GM23338 (cell line): Measurements from ENCODE around the gene CEP95. TPM values are rescaled to one million over a fixed set of nuclear protein-coding genes. Genes with fewer than 3 reads are reported as not detected.
A peak's percentile ranks its signal among the peaks of the same experiment; 100 is the strongest.

ENCODE experiments used
- ATAC-seq: fragments of 200-7000 bp; cut with Tn5 transposase; 3 replicates; pipeline ENCODE4 v1.9.1; 2020
- DNase-seq: peaks from one replicate; pipeline ENCODE4 v3.0.0-alpha.2; 2015; ENCODE audit warnings: low spot score
- H2AFZ ChIP-seq: fragments of 200-600 bp; sonication (generic); 2 replicates; pipeline ENCODE4 v1.8.0; 2016; ENCODE audit warnings: antibody characterized with exemption, mild to moderate bottlenecking, moderate library complexity
- H3F3A ChIP-seq: fragments of 200-600 bp; sonication (generic); replicated peaks from 2 replicates; pipeline ENCODE4 v1.8.0; 2017; ENCODE audit warnings: antibody characterized with exemption, mixed run types, low read depth
- H3K27ac ChIP-seq: fragments of 200-600 bp; sonication (generic); 2 replicates; pipeline ENCODE4 v1.6.1; 2016; ENCODE audit warnings: low read depth
- H3K27me3 ChIP-seq: fragments of 200-600 bp; sonication (generic); 2 replicates; pipeline ENCODE4 v1.8.0; 2016; ENCODE audit warnings: mild to moderate bottlenecking, mixed run types, moderate library complexity; ENCODE audit not compliant: insufficient read depth
- H3K36me3 ChIP-seq: fragments of 200-600 bp; sonication (generic); 2 replicates; pipeline ENCODE4 v1.8.0; 2016; ENCODE audit warnings: mild to moderate bottlenecking; ENCODE audit not compliant: insufficient read depth
- H3K4me1 ChIP-seq: fragments of 200-600 bp; sonication (generic); 2 replicates; pipeline ENCODE4 v1.8.0; 2016; ENCODE audit warnings: mild to moderate bottlenecking, moderate library complexity; ENCODE audit not compliant: insufficient read depth
- H3K4me2 ChIP-seq: fragments of 200-600 bp; sonication (generic); 2 replicates; pipeline ENCODE4 v1.7.1; 2017; ENCODE audit warnings: mixed run types
- H3K4me3 ChIP-seq: fragments of 200-600 bp; sonication (generic); 2 replicates; pipeline ENCODE4 v1.6.1; 2016; ENCODE audit warnings: mixed run types
- H3K79me2 ChIP-seq: fragments of 200-600 bp; sonication (generic); replicated peaks from 2 replicates; pipeline ENCODE4 v1.8.0; 2017; ENCODE audit warnings: mild to moderate bottlenecking; ENCODE audit not compliant: insufficient read depth
- H3K9me2 ChIP-seq: fragments of 200-600 bp; sonication (generic); 2 replicates; pipeline ENCODE4 v1.8.0; 2017; ENCODE audit not compliant: insufficient read depth
- H4K20me1 ChIP-seq: fragments of 200-600 bp; sonication (generic); replicated peaks from 2 replicates; pipeline ENCODE4 v1.8.0; 2017; ENCODE audit warnings: mild to moderate bottlenecking; ENCODE audit not compliant: insufficient read depth
- H3K27ac Mint-ChIP-seq: 2 replicates; pipeline ENCODE4 v1.8.0; 2020; ENCODE audit warnings: inconsistent platforms, mild to moderate bottlenecking, moderate library complexity, mixed read lengths
- H3K27me3 Mint-ChIP-seq: 3 replicates; pipeline ENCODE4 v1.8.0; 2022; ENCODE audit warnings: low read depth, mild to moderate bottlenecking, moderate library complexity, mixed read lengths, inconsistent platforms; ENCODE audit not compliant: insufficient read depth, poor library complexity
- H3K36me3 Mint-ChIP-seq: 3 replicates; pipeline ENCODE4 v1.8.0; 2021; ENCODE audit warnings: low read depth, mild to moderate bottlenecking, inconsistent platforms, moderate library complexity, mixed read lengths
- H3K4me1 Mint-ChIP-seq: 3 replicates; pipeline ENCODE4 v1.8.0; 2020; ENCODE audit warnings: mild to moderate bottlenecking, inconsistent platforms, mixed read lengths
- H3K4me3 Mint-ChIP-seq: 3 replicates; pipeline ENCODE4 v1.8.0; 2021; ENCODE audit warnings: moderate library complexity, mild to moderate bottlenecking, inconsistent platforms, mixed read lengths
- H3K9me3 Mint-ChIP-seq: 3 replicates; pipeline ENCODE4 v1.8.0; 2020; ENCODE audit warnings: moderate library complexity, mild to moderate bottlenecking, inconsistent platforms, mixed read lengths
- CREB1 ChIP-seq: fragments of 250-450 bp; sonication (Bioruptor Pico); IDR thresholded peaks from 2 replicates; pipeline ENCODE4 v1.5.0; 2020; ENCODE audit warnings: low read depth, mild to moderate bottlenecking, moderate library complexity
- CTCF ChIP-seq, 2 experiments: fragments of 200-600 bp in 1 of 2; sonication (generic) in 1 of 2; conservative IDR thresholded peaks; 2 replicates each; pipeline versions ENCODE4 v1.5.1 to v1.6.1; 2016 to 2017; ENCODE audit warnings: antibody characterized with exemption in 2 of 2, low read depth in 2 of 2, mild to moderate bottlenecking in 2 of 2, moderate library complexity in 1 of 2
- EZH2 ChIP-seq: fragments of 200-600 bp; sonication (generic); IDR thresholded peaks from one replicate; pipeline ENCODE4 v1.8.0; 2017; ENCODE audit warnings: antibody characterized with exemption, mild to moderate bottlenecking, low read depth; ENCODE audit not compliant: unreplicated experiment
- EZH2phosphoT487 ChIP-seq: fragments of 200-600 bp; sonication (generic); IDR thresholded peaks from one replicate; pipeline ENCODE4 v1.8.1; 2018; ENCODE audit warnings: antibody characterized with exemption; ENCODE audit not compliant: unreplicated experiment
- JUNB ChIP-seq: IDR thresholded peaks from one replicate; pipeline ENCODE4 v1.6.1; 2016; ENCODE audit warnings: antibody characterized with exemption; ENCODE audit not compliant: unreplicated experiment
- POLR2AphosphoS5 ChIP-seq: IDR thresholded peaks from 2 replicates; pipeline ENCODE4 v1.6.1; 2016; ENCODE audit warnings: antibody characterized with exemption, low read depth
- REST ChIP-seq: IDR thresholded peaks from one replicate; pipeline ENCODE4 v1.6.1; 2018; ENCODE audit warnings: antibody characterized with exemption; ENCODE audit not compliant: unreplicated experiment
- ZNF114 ChIP-seq: fragments of 250-450 bp; sonication (Bioruptor Pico); IDR thresholded peaks from 2 replicates; pipeline ENCODE4 v1.5.0; 2020; ENCODE audit warnings: mild to moderate bottlenecking, moderate library complexity
- ZNF331 ChIP-seq: fragments of 250-450 bp; sonication (Bioruptor Pico); IDR thresholded peaks from 2 replicates; pipeline ENCODE4 v1.5.0; 2020; ENCODE audit warnings: low read depth, mild to moderate bottlenecking, moderate library complexity
- ZNF462 ChIP-seq: fragments of 250-450 bp; sonication (Bioruptor Pico); IDR thresholded peaks from 2 replicates; pipeline ENCODE4 v1.5.0; 2020; ENCODE audit warnings: mild to moderate bottlenecking, moderate library complexity
- polyA plus RNA-seq: library from polyadenylated mRNA; unstranded; fragments of >200 nt; fragmentation: Nextera tagmentation; extraction: Ambion mirVana; gene quantifications from 2 replicates; pipeline ENCODE4 v1.2.1, GENCODE V29; 2016
- total RNA-seq: library from RNA; depleted of rRNA; stranded (reverse); fragments of >200 nt; shearing (Covaris generic); gene quantifications from 2 replicates; pipeline ENCODE4 v1.2.3, GENCODE V29; 2014

The CEP95 gene
- total and polyA plus RNA-seq, 2 experiments from 2014 or later, result 41.1 to 45.4 TPM

- peak overlapping the region; percentile 71 for H3K27ac ChIP-seq
- H3K4me3 Mint-ChIP-seq, result peak overlapping the region; percentile 36; the same call in 2 of the 3 replicates
- no peak for TF ChIP-seq EZH2phosphoT487
- no peak for TF ChIP-seq ZNF114 (CRISPR knock-in tag)
- TF ChIP-seq POLR2AphosphoS5, result no peak
- TF ChIP-seq JUNB, result no peak
- TF ChIP-seq REST, result no peak
- TF ChIP-seq EZH2, result no peak
- TF ChIP-seq ZNF462 (CRISPR knock-in tag), result no peak
- no peak for TF ChIP-seq ZNF331 (CRISPR knock-in tag)
- TF ChIP-seq CREB1 (CRISPR knock-in tag), result no peak
- TF ChIP-seq CTCF (conservative IDR thresholded peaks at IDR 0.05; ENCODE audit: low read depth in 2 of 2), result no peak
- H3K27me3 ChIP-seq, result no peaks in the 10 kb centered on the region
- H3F3A ChIP-seq, result peaks cover 59% of the 10 kb centered on the region
- ATAC-seq (no peak), DNase-seq (no peak)
- H3K4me3 ChIP-seq, result peak overlapping the region; percentile 100; the same call in 1 of the 2 replicates
- peaks cover 88% of the 10 kb centered on the region for H3K36me3 Mint-ChIP-seq
- peaks cover 4% of the 10 kb centered on the region; the same call in 1 of the 3 replicates for H3K9me3 Mint-ChIP-seq
- H3K27ac Mint-ChIP-seq, result 0 out of 2 replicates have a peak overlapping the region, but pooled peaks have one; percentile 44
- H3K4me1 ChIP-seq, result peaks cover 8% of the 10 kb centered on the region; the same call in 1 of the 2 replicates
- H3K4me1 Mint-ChIP-seq, result peaks cover 62% of the 10 kb centered on the region
- H2AFZ ChIP-seq, result no peak overlapping the region
- H3K9me2 ChIP-seq, result no peaks in the 10 kb centered on the region
- H3K36me3 ChIP-seq, result peaks cover 64% of the 10 kb centered on the region
- H3K4me2 ChIP-seq, result no peak overlapping the region
- peaks cover 27% of the 10 kb centered on the region for H3K27me3 Mint-ChIP-seq
- peaks cover 64% of the 10 kb centered on the region for H4K20me1 ChIP-seq
- H3K79me2 ChIP-seq, result peaks cover 83% of the 10 kb centered on the region
Observed at GRCh38 chr17:64503341-64503740, 3.4 kb upstream of the CEP95 start.
